MM.1S (cell line): ENCODE data around the gene CD109.

Experiments
- EZH2phosphoT487 ChIP-seq: fragments of 300-600 bp; sonication (generic); IDR thresholded peaks from 2 replicates; pipeline ENCODE4 v1.6.1; 2018; ENCODE audit warnings: antibody characterized with exemption, low read length
- TF ChIP-seq, protein P1 (sequence below): fragments of 300-600 bp; sonication (generic); IDR thresholded peaks from 2 replicates; pipeline ENCODE4 v1.5.1; 2016; ENCODE audit warnings: antibody characterized with exemption, low read length, mixed read lengths

DNA sequence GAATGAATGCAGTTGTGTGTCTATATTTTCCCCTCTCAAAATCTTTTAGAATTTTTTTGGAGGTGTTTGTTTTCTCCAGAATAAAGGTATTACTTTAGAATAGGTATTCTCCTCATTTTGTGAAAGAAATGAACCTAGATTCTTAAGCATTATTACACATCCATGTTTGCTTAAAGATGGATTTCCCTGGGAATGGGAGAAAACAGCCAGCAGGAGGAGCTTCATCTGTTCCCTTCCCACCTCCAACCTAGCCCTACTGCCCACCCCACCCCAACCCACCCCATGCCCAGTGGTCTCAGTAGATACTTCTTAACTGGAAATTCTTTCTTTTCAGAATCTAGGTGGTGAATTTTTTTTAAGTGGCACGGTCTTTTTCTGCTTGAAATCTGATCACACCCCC lies 127.8 kb downstream of the CD109 start:
- TF ChIP-seq, protein P1, sequence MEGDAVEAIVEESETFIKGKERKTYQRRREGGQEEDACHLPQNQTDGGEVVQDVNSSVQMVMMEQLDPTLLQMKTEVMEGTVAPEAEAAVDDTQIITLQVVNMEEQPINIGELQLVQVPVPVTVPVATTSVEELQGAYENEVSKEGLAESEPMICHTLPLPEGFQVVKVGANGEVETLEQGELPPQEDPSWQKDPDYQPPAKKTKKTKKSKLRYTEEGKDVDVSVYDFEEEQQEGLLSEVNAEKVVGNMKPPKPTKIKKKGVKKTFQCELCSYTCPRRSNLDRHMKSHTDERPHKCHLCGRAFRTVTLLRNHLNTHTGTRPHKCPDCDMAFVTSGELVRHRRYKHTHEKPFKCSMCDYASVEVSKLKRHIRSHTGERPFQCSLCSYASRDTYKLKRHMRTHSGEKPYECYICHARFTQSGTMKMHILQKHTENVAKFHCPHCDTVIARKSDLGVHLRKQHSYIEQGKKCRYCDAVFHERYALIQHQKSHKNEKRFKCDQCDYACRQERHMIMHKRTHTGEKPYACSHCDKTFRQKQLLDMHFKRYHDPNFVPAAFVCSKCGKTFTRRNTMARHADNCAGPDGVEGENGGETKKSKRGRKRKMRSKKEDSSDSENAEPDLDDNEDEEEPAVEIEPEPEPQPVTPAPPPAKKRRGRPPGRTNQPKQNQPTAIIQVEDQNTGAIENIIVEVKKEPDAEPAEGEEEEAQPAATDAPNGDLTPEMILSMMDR = no peak
- no peak for TF ChIP-seq EZH2phosphoT487
